Caco-2 (cell line): ENCODE data around the gene LY9. TPM values are rescaled to one million over a fixed set of nuclear protein-coding genes. Genes with fewer than 3 reads are reported as not detected.
"Not testable (repeated sequence)": the region's sequence is repeated elsewhere in the genome, so short reads cannot be mapped to it uniquely, and the experiment has no call there.

Source experiments
- BruUV-seq: library from RNA; stranded (reverse); fragments of 400-500 nt; replicated peaks from 2 replicates; lab custom pipeline; 2021; lab: Mats Ljungman, UMichigan
- CTCF ChIA-PET: fragments of 300-600 bp; sonication (Branson Sonifier 250); formaldehyde crosslinking; loops from one replicate; lab custom pipeline; 2022; ENCODE audit warnings: antibody characterized with exemption; lab: Charles Lee
- POLR2A ChIA-PET: fragments of 300-600 bp; sonication (Branson Sonifier 250); formaldehyde crosslinking; loops from one replicate; lab custom pipeline; 2022; ENCODE audit warnings: antibody characterized with exemption; lab: Charles Lee
- DNase-seq, 2 experiments: peaks; one replicate each; pipeline versions ENCODE4 v3.0.0 to v3.0.0-alpha.2; 2020 to 2022
- H3K27me3 ChIP-seq: replicated peaks from 2 replicates; pipeline ENCODE4 v1.6.0; 2011; ENCODE audit warnings: low read length; ENCODE audit not compliant: control insufficient read depth, insufficient read depth
- H3K36me3 ChIP-seq: 2 replicates; pipeline ENCODE4 v1.5.1; 2011; ENCODE audit warnings: low read length; ENCODE audit not compliant: control insufficient read depth, insufficient read depth
- H3K4me1 ChIP-seq: fragments of 250-450 bp; sonication (Bioruptor Pico); 2 replicates; pipeline ENCODE4 v1.5.1; 2020; ENCODE audit warnings: mild to moderate bottlenecking
- H3K4me3 ChIP-seq: 2 replicates; pipeline ENCODE4 v1.5.1; 2011; ENCODE audit warnings: low read depth, mild to moderate bottlenecking, control low read depth, low read length
- H3K9me3 ChIP-seq: fragments of 250-450 bp; sonication (Bioruptor Pico); 2 replicates; pipeline ENCODE4 v1.5.1; 2020; ENCODE audit warnings: mild to moderate bottlenecking, moderate library complexity
- H3K27ac Mint-ChIP-seq: one replicate; pipeline ENCODE4 v1.8.0; 2022; ENCODE audit warnings: mixed read lengths; ENCODE audit not compliant: unreplicated experiment
- H3K27me3 Mint-ChIP-seq: one replicate; pipeline ENCODE4 v1.8.0; 2022; ENCODE audit warnings: mixed read lengths; ENCODE audit not compliant: insufficient read depth, unreplicated experiment
- H3K36me3 Mint-ChIP-seq: one replicate; pipeline ENCODE4 v1.8.0; 2022; ENCODE audit warnings: mild to moderate bottlenecking, mixed read lengths; ENCODE audit not compliant: insufficient read depth, unreplicated experiment
- H3K4me1 Mint-ChIP-seq: one replicate; pipeline ENCODE4 v1.8.0; 2022; ENCODE audit warnings: low read depth, mixed read lengths; ENCODE audit not compliant: unreplicated experiment
- H3K4me3 Mint-ChIP-seq: one replicate; pipeline ENCODE4 v1.8.0; 2022; ENCODE audit warnings: mild to moderate bottlenecking, moderate library complexity, mixed read lengths; ENCODE audit not compliant: unreplicated experiment
- H3K9me3 Mint-ChIP-seq: one replicate; pipeline ENCODE4 v1.8.0; 2022; ENCODE audit warnings: mixed read lengths; ENCODE audit not compliant: unreplicated experiment
- intact Hi-C: fragments of 100-400 bp; cut with micrococcal nuclease; formaldehyde crosslinking; loops from one replicate; pipeline ENCODE4 v1.10.0; 2022; ENCODE audit not compliant: unreplicated experiment
- total RNA-seq: library from RNA; stranded (reverse); gene quantifications from 2 replicates; pipeline ENCODE4 v1.2.3, GENCODE V29; 2022
- TF ChIP-seq, protein P1 (sequence below), 2 experiments: fragments of 200-600 bp in 1 of 2; IDR thresholded peaks; 1 replicate in 1 of 2; 2 replicates in 1 of 2; pipeline versions ENCODE4 v1.5.1 to v1.8.0; 2011 to 2022; ENCODE audit warnings: antibody characterized with exemption in 1 of 2, control low read depth in 1 of 2, inconsistent platforms in 1 of 2, low read depth in 1 of 2, low read length in 1 of 2, mild to moderate bottlenecking in 1 of 2, moderate library complexity in 1 of 2; ENCODE audit not compliant: insufficient read depth in 1 of 2, severe bottlenecking in 1 of 2, unreplicated experiment in 1 of 2

The LY9 gene
- total RNA-seq, 1 experiment from 2014 or later: not detected

GRCh38 chr1:160781186-160781766 is 14.7 kb upstream of the LY9 start:
- Histone ChIP-seq H3K9me3 (no peaks in the 10 kb centered on the region), H3K36me3 (no peaks in the 10 kb centered on the region; the same call in 1 of the 2 replicates), H3K27me3 (no peaks in the 10 kb centered on the region), H3K4me3 (no peak overlapping the region), H3K4me1 (peaks cover 20% of the 10 kb centered on the region)
- POLR2A ChIA-PET: no interaction called here
- intact Hi-C loops: loop anchor here (2.0 kb wide), 1 partner anchor 54 kb away; no protein-coding TSS in a partner anchor
- no TSS peak for BruUV-seq
- CTCF ChIA-PET: interaction anchor here (0.7 to 1.6 kb wide), 4 partner anchors 13 to 170 kb away, joined by 3 to 4 read pairs (median 3); no protein-coding TSS in a partner anchor
- peak overlapping the region; percentile 53 for H3K27ac Mint-ChIP-seq
- no peaks in the 10 kb centered on the region for H3K36me3 Mint-ChIP-seq
- H3K4me3 Mint-ChIP-seq: peak overlapping the region; percentile 19
- TF ChIP-seq, protein P1, sequence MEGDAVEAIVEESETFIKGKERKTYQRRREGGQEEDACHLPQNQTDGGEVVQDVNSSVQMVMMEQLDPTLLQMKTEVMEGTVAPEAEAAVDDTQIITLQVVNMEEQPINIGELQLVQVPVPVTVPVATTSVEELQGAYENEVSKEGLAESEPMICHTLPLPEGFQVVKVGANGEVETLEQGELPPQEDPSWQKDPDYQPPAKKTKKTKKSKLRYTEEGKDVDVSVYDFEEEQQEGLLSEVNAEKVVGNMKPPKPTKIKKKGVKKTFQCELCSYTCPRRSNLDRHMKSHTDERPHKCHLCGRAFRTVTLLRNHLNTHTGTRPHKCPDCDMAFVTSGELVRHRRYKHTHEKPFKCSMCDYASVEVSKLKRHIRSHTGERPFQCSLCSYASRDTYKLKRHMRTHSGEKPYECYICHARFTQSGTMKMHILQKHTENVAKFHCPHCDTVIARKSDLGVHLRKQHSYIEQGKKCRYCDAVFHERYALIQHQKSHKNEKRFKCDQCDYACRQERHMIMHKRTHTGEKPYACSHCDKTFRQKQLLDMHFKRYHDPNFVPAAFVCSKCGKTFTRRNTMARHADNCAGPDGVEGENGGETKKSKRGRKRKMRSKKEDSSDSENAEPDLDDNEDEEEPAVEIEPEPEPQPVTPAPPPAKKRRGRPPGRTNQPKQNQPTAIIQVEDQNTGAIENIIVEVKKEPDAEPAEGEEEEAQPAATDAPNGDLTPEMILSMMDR (IDR thresholded peaks at IDR 0.05; ENCODE audit: insufficient read depth in 1 of 2, low read depth in 1 of 2, low read length in 1 of 2, severe bottlenecking in 1 of 2, unreplicated experiment in 1 of 2): no peak
- DNase-seq: peak; percentile 42 to 74
- H3K9me3 Mint-ChIP-seq: no peaks in the 10 kb centered on the region
- peaks cover 14% of the 10 kb centered on the region for H3K4me1 Mint-ChIP-seq
- no peaks in the 10 kb centered on the region for H3K27me3 Mint-ChIP-seq

- peak overlapping the region; percentile 53 for H3K27ac Mint-ChIP-seq
- peaks cover 14% of the 10 kb centered on the region for H3K4me1 Mint-ChIP-seq
- Histone ChIP-seq H3K4me3 (no peak overlapping the region), H3K4me1 (peaks cover 20% of the 10 kb centered on the region), H3K36me3 (no peaks in the 10 kb centered on the region; the same call in 1 of the 2 replicates), H3K9me3 (no peaks in the 10 kb centered on the region), H3K27me3 (no peaks in the 10 kb centered on the region)
- intact Hi-C loops: loop anchor here (2.0 kb wide), 1 partner anchor 55 kb away; no protein-coding TSS in a partner anchor
- H3K27me3 Mint-ChIP-seq: no peaks in the 10 kb centered on the region
- no TSS peak for BruUV-seq
- TF ChIP-seq, protein P1 (IDR thresholded peaks at IDR 0.05; ENCODE audit: insufficient read depth in 1 of 2, low read depth in 1 of 2, low read length in 1 of 2, severe bottlenecking in 1 of 2, unreplicated experiment in 1 of 2): no peak
- POLR2A ChIA-PET: no interaction called here
- peak overlapping the region; percentile 19 for H3K4me3 Mint-ChIP-seq
- no peak for DNase-seq
- H3K9me3 Mint-ChIP-seq: no peaks in the 10 kb centered on the region
- H3K36me3 Mint-ChIP-seq: no peaks in the 10 kb centered on the region
- CTCF ChIA-PET: interaction anchor here (0.7 to 1.1 kb wide), 3 partner anchors 36 to 169 kb away, joined by 3 read pairs; no protein-coding TSS in a partner anchor
Observed at GRCh38 chr1:160781914-160782689, 13.9 kb upstream of the LY9 start.

- H3K4me3 Mint-ChIP-seq, DNase-seq, H3K36me3 ChIP-seq, CTCF ChIA-PET, H3K9me3 Mint-ChIP-seq, intact Hi-C loops, H3K36me3 Mint-ChIP-seq, H3K4me3 ChIP-seq, H3K27ac Mint-ChIP-seq, BruUV-seq, H3K27me3 Mint-ChIP-seq, POLR2A ChIA-PET, H3K9me3 ChIP-seq, H3K27me3 ChIP-seq: not testable (repeated sequence)
- peaks cover 20% of the 10 kb centered on the region for H3K4me1 ChIP-seq
- peaks cover 14% of the 10 kb centered on the region for H3K4me1 Mint-ChIP-seq
Observed at GRCh38 chr1:160782988-160783765, 12.8 kb upstream of the LY9 start.
